Body of pancreas (tissue), 4 donors: Measurements from ENCODE around the gene GDF2.

Source experiments
- POLR2A ChIP-seq, 3 donors: fragments of 450-650 bp; IDR thresholded peaks; one replicate each; pipeline ENCODE4 v1.6.1; 2016; ENCODE audit warnings: antibody characterized with exemption in 3 of 3, mild to moderate bottlenecking in 2 of 3
- TF ChIP-seq, protein P1 (sequence below), 7 experiments: fragments of 450-650 bp in 4 of 7; fragments of 200-600 bp in 3 of 7; sonication (generic) in 3 of 7; IDR thresholded peaks; one replicate each; pipeline ENCODE4 v1.5.1; 2016 to 2019; ENCODE audit warnings: antibody characterized with exemption in 7 of 7

- TF ChIP-seq, protein P1, sequence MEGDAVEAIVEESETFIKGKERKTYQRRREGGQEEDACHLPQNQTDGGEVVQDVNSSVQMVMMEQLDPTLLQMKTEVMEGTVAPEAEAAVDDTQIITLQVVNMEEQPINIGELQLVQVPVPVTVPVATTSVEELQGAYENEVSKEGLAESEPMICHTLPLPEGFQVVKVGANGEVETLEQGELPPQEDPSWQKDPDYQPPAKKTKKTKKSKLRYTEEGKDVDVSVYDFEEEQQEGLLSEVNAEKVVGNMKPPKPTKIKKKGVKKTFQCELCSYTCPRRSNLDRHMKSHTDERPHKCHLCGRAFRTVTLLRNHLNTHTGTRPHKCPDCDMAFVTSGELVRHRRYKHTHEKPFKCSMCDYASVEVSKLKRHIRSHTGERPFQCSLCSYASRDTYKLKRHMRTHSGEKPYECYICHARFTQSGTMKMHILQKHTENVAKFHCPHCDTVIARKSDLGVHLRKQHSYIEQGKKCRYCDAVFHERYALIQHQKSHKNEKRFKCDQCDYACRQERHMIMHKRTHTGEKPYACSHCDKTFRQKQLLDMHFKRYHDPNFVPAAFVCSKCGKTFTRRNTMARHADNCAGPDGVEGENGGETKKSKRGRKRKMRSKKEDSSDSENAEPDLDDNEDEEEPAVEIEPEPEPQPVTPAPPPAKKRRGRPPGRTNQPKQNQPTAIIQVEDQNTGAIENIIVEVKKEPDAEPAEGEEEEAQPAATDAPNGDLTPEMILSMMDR (IDR thresholded peaks at IDR 0.05) = no peak
- TF ChIP-seq POLR2A (IDR thresholded peaks at IDR 0.05) = no peak
Measured at GRCh38 chr10:47316131-47316530, 6.1 kb upstream of the GDF2 start.
